HG03064 (cell line): ENCODE measurements around the gene PAX2.

Experiments used
- ATAC-seq: cut with Tn5 transposase; IDR thresholded peaks from one replicate; pipeline ENCODE4 v1.9.1; 2021; ENCODE audit warnings: low read depth; ENCODE audit not compliant: unreplicated experiment

PAX2 gene

DNA sequence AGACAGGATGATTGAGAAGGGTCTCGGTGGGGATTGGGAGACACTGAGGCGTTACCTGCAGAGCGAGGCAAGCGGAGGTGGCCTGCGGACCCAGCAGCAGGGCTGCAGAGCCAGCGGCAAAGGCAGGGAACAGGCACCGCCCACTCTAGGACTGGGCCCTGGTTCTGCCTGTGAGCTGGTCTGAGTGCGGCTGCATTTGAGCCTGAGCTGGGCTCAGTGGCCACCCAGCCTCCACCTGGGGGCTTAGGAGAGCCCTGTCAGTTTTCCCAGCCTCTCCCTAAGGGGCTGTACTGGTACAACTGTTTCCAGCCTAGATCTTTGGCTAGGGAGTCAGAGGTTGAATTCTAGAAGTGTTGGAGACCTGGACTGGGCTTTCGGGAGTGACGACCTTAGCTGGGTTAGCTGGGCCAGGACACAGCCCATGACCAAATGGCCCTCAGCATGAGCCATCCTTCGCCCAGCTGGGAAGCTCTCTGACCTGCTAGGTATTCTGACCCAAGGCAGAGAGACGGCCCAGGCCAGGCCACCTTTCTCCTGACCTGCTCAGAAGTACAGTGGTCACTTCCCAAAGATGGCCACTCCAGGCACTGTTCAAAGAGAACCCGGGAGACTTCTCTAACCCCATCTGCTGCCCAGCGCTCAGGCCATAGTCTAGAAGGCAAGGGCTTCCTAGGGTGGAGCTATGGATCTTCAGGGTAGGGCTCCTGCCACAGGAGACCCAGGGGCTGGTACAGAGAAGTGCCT is 64.9 kb downstream of the PAX2 start:
- ATAC-seq = no peak

DNA sequence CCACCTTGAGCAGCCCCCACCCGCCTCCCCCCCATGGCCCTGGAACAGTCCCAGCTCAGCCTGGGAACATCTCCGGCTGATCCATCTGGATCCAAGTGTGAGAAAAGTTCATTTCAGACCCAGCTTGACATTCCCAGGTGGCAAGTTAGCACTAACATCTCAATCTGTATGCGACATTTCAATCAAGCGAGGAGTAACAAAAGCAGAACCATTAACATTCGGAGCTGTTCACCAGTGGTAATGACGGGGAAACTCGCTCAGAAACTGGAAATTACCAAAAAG is 65.4 kb downstream of the PAX2 start:
- no peak for ATAC-seq

DNA sequence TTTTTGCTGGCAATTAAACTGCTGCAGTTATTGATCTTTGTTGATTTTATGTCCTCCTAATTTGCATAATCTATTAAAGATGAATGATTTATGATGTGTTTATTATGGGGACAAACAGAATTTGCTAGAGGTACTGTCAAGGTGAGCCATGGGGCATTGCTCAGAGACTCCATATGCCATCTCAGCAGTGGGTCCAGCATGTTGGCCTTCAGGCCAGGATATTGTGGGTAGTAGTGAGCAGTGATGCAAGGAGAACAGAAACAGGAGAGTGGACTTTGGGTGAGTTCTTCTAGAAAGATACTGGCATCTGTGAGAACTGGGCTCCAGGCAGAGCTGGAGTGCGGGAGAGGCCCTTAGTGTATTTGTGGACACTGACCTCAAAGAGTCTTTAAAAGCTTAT is 65.9 kb downstream of the PAX2 start:
- ATAC-seq = no peak

DNA sequence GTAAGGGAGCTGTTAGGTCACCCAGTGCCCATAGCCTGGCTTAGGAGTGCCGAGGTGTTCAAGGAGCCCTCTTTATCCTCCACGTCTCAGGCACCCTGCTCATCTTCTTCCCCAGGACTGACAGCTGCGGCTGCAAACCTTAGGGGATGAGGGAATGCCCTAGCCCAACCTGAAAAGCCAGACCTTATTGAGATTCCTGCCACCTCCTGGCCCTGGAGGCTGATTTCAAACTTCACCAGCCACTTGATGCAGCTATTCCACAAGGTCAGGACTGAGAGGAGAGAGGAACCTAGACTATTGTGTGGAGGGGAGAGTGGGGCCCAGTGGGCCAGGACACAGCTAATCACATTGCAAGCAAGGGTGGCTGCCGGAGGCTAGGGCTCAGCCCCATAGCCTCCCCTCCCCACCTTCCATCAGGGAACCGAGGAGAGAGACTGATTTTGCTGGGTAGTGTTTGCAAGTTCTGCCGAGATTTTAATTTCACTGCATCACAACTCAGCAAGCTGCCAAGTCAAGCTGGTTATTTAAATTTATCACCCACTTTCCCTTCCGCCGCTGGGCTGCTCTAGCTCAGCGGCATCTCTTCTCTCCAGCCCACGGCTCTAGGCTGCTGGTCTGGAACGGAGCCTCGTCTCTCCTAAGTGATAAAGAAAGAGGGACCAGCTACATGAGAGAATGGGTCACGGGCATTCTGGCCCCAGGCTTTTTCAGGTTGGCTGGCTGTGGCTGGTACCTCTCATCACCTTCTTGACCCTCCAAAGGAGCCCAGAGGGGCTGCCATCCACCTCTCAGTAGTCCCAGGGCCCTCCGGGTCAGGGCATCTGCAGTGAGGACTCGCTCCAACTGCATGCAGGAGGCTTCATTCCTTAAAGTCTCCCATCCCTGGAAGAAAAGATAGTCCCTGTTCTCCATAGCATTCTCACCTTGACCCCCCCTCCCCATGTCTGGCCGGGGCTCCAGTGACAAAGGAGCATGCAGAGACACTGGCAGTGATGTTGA is 66.7 kb downstream of the PAX2 start:
- ATAC-seq = no peak

DNA sequence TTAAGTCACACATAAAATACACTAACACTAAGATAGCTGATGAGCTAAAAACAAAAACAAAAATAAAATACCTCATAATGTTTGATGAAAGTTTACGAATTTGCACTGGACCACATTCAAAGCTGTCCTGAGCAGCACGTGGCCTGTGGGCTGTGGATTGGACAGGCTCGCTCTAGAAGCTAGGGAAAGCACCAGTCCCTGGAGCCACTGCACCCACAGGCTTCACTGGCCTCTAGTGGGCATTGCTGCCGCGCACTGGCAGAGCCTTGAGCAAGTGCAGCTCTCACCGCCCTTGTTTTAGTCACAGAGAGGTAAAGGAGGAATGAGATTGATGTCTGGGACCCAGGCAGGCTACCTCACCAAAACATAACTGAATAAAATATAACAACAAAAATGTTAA is 67.6 kb downstream of the PAX2 start:
- no peak for ATAC-seq

DNA sequence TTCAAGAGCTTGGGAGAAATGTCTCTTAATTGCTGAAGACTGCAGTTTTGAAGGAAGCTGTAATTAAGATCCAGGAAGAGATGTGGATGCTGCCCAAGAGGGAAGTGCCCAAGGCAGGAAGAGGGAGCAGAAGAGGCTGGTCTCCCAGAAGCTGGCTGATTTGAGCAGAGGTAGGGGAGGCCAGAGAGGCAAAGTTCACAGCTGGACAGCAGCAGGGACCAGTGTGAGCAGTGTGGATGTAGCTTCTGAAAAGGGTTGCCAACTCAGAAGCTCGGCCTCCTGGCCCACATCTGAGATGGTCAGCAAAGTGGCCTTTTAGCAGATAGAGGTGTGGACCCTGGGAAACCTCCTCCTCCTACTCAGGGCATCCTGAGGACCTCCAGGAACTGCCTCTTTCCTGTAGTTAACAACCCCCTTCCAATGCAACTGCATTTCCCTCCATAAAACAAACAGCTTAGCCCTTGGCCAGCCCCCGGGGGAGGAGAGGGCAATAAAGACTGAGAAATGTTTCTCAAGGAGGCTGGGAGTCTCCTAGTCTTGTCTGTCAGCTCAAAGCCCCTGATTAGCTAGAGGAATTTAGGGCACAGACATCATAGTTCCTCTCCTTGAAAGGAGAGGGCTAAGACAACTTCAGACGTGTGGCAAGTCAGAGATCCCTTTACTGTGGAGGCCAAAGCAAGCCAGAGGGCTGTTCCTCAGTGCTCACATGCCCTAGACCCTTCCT is 69.5 kb downstream of the PAX2 start:
- ATAC-seq = no peak

DNA sequence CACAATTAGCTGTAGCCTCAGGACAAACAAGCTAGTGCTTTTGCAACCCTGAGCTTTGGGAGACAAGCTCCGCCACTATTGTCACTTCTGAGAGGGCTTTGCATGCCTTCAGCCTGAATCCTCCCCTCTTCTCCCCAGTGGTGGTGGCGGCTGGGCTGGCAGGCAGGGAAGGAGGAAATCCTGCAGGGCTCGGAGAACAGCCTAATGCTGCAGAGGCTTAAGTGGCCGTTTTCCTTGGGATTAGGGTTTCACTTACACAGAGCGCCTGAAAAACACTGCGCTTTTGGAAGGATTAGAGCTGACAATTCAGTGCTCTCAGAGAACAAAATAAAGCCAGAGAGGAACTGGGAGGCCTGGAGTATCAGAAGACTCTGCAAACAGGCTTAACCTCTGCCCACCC is 71.3 kb downstream of the PAX2 start:
- ATAC-seq = no peak

DNA sequence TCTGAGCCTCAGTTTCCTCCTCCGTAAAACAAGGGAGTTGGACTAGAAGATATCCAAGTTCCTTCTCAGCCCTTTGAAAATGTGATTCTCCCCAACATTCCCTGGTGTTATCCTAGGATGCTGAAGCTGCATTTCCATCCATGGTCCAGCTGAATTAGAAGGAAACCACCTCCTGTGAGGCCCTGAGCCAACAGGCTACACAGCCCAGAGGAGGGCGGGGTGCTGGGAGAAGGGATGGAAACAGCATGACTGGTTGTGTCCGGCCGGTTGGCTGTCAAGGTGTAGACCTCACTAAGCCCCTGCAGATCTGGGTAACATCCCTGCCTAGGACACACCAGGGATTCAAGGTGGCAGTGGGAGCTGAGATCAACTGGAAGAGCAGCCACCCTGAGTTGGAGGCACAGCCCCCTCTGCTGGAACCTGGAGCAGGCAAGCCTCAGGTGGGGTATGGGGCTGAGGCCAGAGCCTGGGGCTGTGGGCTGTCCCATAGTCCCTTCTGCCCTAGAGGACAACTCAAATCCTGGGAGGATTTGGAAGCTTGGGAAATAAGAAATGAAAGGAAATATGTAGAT is 72.0 kb downstream of the PAX2 start:
- no peak for ATAC-seq

DNA sequence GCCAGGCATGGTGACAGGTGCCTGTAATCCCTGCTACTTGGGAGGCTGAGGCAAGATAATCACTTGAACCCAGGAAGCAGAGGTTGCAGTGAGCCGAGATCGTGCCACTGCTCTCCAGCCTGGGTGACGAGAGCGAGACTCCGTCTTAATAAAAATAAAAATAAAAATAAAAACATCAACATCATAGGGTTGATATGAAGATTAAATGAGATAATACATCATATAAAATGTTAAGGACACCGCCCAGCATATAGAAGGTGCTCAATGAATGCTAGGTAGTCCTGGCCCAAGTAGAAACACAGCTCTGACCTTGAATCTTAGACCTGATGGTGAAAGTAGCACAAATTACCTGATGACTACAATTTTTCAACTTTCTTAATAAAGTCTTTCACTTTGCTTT is 74.0 kb downstream of the PAX2 start:
- ATAC-seq = no peak

DNA sequence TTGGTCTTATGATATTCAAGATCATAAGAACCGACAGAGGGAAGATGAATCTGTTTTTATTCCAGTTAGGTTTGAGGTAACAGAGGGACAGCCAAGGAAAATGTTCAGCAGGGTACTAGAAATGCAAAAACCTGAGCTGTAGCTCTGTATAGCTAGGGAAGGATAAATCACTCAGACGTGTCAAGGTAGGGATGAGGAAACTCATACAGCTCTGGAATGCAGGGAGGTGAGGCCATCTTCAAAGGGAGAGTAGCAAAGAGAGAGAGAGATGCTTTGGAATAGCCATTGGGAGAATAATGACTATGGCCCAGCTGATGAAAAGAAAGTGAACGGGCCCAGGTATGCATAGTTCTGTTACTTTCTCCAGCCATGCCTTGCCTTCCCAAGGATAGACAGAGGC is 77.8 kb downstream of the PAX2 start:
- no peak for ATAC-seq

DNA sequence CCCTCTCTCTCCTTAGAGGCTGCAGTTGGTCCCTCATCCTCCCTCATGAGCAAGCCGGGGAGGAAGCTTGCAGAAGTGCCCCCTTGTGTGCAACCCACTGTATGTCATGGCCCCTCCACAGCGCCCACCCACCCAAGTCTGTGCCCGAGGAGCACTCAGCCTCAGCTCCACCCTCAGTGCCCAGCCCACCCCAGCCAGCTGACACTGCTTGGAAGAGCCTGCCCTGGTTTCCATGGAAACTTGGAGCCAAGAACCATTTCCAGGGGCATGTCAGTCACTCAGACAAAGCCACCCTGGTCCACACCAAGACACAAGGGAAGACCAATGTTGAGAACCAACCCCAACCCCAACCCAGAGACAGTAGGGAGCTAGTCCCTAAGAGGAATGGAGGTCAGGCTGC is 79.5 kb downstream of the PAX2 start:
- ATAC-seq = no peak

DNA sequence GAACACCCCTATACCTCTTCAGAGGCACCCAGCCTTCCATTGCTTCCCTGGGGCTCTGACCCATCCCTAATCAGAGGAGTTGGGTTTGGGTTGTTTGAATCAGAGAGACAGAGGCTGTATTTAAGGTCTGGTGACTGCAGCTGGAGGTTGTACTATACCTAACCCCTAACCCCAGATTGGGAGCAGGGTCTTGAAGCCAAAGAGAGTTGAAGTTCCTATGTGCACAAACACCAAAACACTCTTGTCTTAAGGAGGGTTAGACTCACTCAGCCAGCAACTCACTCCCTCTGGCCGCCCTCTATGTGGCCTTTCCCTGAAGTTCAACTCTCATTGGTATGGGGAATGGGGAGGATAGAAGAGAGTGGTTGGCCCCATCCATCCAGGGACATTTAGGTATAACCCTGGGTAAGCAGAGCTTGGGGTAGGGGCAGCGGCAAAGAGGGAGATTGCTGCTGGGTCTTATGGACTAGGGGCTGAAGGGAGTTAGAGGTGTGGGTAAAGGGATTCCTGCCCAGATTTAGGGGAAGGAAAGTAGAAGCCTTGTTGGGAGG is 80.0 kb downstream of the PAX2 start:
- ATAC-seq = no peak

DNA sequence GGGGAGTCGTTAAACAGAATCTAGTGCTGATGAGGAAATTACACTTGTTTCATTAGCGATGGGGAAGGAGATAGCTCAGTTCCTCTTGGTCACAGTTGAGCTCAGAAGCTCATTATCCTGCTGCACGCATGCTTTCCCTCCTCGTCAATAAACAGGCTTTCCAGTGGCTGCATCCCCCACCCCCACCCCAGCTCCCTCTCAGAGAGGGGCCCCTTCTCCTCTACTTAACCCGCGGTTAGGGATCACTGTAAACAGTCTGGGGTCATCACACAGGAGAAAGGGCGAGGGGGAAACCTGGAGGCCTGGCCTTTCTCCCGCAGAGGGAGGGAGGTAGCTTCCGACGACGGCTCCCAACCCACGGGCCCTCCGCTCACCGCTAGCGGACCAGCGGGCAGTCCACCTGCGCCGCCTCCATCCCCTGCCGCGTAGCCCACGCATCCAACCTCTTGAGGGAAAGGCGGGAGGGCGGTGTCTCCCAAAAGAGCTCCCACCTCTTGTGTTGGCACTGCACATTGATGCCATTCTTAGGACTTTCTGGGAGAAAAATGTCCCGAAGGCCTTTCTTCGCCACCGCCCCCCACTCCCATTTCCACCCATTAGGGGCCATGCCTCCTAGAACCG is 80.8 kb downstream of the PAX2 start:
- ATAC-seq = no peak

DNA sequence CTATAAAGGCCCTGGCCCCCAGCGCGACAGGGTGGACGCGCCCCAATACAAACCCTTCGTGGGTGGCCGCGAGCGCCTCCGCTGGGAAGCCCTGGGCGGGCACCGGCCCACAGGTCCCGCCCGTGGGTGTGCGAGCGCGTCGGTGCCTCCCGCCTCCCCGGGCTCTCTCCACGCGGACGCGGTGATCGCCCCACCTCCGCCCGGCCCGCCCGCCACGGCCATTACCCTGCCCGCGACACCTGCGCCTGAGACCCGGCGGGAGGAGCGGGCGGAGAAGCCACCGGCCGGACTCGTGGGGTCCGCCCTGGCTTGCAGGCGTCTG is 81.2 kb downstream of the PAX2 start:
- no peak for ATAC-seq

DNA sequence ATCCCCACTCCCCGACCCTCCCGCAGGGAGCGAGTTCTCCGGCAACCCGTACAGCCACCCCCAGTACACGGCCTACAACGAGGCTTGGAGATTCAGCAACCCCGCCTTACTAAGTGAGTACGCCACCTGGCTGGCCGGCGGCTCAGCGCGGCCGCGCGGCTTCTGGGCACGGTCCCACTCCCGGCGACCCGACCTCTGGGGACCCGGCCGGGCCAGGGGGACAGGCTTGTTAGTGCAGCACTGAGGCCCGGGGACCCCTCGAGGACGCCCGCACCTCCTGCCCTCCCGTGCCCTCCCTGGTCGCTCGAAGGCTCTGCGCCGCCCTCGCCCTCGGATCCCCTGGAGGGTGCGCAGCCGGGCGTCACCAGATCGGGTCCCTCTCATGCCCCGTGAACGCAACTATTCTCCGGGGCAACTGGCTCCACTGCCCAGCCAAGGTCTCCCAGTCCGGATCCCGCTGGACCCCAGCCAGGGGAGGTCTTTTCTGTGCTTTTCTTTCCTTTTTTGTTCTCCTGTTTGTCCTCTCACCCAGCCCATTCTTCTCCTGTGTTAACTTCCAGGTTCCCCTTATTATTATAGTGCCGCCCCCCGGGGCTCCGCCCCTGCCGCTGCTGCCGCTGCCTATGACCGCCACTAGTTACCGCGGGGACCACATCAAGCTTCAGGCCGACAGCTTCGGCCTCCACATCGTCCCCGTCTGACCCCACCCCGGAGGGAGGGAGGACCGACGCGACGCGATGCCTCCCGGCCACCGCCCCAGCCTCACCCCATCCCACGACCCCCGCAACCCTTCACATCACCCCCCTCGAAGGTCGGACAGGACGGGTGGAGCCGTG is 81.8 kb downstream of the PAX2 start:
- ATAC-seq = no peak

DNA sequence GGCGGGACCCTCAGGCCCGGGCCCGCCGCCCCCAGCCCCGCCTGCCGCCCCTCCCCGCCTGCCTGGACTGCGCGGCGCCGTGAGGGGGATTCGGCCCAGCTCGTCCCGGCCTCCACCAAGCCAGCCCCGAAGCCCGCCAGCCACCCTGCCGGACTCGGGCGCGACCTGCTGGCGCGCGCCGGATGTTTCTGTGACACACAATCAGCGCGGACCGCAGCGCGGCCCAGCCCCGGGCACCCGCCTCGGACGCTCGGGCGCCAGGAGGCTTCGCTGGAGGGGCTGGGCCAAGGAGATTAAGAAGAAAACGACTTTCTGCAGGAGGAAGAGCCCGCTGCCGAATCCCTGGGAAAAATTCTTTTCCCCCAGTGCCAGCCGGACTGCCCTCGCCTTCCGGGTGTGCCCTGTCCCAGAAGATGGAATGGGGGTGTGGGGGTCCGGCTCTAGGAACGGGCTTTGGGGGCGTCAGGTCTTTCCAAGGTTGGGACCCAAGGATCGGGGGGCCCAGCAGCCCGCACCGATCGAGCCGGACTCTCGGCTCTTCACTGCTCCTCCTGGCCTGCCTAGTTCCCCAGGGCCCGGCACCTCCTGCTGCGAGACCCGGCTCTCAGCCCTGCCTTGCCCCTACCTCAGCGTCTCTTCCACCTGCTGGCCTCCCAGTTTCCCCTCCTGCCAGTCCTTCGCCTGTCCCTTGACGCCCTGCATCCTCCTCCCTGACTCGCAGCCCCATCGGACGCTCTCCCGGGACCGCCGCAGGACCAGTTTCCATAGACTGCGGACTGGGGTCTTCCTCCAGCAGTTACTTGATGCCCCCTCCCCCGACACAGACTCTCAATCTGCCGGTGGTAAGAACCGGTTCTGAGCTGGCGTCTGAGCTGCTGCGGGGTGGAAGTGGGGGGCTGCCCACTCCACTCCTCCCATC is 82.7 kb downstream of the PAX2 start:
- no peak for ATAC-seq

DNA sequence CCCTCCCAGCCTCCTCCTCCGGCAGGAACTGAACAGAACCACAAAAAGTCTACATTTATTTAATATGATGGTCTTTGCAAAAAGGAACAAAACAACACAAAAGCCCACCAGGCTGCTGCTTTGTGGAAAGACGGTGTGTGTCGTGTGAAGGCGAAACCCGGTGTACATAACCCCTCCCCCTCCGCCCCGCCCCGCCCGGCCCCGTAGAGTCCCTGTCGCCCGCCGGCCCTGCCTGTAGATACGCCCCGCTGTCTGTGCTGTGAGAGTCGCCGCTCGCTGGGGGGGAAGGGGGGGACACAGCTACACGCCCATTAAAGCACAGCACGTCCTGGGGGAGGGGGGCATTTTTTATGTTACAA is 83.3 kb downstream of the PAX2 start:
- ATAC-seq = no peak

DNA sequence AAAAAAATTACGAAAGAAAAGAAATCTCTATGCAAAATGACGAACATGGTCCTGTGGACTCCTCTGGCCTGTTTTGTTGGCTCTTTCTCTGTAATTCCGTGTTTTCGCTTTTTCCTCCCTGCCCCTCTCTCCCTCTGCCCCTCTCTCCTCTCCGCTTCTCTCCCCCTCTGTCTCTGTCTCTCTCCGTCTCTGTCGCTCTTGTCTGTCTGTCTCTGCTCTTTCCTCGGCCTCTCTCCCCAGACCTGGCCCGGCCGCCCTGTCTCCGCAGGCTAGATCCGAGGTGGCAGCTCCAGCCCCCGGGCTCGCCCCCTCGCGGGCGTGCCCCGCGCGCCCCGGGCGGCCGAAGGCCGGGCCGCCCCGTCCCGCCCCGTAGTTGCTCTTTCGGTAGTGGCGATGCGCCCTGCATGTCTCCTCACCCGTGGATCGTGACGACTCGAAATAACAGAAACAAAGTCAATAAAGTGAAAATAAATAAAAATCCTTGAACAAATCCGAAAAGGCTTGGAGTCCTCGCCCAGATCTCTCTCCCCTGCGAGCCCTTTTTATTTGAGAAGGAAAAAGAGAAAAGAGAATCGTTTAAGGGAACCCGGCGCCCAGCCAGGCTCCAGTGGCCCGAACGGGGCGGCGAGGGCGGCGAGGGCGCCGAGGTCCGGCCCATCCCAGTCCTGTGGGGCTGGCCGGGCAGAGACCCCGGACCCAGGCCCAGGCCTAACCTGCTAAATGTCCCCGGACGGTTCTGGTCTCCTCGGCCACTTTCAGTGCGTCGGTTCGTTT is 83.9 kb downstream of the PAX2 start:
- ATAC-seq = no peak
